Neural progenitor cell (in vitro differentiated cells): Measurements from ENCODE around the gene TOMM7.

ENCODE experiments used
- EZH2 ChIP-seq: fragments of 200-600 bp; sonication (generic); IDR thresholded peaks from 2 replicates; pipeline ENCODE4 v1.6.1; 2017; ENCODE audit warnings: antibody characterized with exemption, mild to moderate bottlenecking, moderate library complexity
- EZH2phosphoT487 ChIP-seq: fragments of 200-600 bp; sonication (generic); IDR thresholded peaks from 2 replicates; pipeline ENCODE4 v1.6.1; 2017; ENCODE audit warnings: antibody characterized with exemption
- TF ChIP-seq, protein P1 (sequence below): fragments of 200-600 bp; sonication (generic); IDR thresholded peaks from 2 replicates; pipeline ENCODE4 v1.5.1; 2017; ENCODE audit warnings: antibody characterized with exemption, mild to moderate bottlenecking

DNA sequence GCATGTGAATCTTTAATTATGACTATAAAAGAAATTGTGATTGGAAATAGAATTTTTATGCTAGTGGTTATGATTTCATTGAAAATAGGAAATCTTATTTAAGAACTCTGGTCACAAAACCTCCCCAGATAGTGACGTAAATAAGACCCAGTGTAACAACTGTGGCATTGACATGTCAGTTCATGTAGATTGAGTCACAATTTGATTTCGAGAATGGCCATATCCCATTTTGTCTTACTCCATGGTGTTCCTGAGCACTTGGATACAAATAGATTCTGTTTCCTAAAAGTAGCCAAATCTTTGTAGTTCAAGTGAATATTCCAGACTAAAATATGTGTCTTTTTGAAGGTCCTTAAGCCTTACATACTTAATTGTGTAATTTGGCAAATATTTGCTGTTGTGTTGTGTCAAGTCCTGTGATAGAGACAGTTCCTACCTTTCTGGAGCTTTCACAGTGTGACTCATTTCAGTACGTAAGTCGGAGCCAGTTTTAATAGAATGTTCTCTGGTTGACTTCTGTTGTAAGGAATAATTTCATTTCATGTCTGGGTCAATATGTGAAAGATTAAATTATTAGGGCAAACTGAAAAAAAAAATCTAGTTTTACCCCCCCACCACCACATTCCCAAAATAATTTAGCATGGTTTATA, 37.1 kb upstream of the TOMM7 start:
- TF ChIP-seq, protein P1, sequence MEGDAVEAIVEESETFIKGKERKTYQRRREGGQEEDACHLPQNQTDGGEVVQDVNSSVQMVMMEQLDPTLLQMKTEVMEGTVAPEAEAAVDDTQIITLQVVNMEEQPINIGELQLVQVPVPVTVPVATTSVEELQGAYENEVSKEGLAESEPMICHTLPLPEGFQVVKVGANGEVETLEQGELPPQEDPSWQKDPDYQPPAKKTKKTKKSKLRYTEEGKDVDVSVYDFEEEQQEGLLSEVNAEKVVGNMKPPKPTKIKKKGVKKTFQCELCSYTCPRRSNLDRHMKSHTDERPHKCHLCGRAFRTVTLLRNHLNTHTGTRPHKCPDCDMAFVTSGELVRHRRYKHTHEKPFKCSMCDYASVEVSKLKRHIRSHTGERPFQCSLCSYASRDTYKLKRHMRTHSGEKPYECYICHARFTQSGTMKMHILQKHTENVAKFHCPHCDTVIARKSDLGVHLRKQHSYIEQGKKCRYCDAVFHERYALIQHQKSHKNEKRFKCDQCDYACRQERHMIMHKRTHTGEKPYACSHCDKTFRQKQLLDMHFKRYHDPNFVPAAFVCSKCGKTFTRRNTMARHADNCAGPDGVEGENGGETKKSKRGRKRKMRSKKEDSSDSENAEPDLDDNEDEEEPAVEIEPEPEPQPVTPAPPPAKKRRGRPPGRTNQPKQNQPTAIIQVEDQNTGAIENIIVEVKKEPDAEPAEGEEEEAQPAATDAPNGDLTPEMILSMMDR = no peak
- TF ChIP-seq EZH2phosphoT487 = no peak
- no peak for TF ChIP-seq EZH2
